NCI-H2196 (cell line): ENCODE data around the gene PRPF8.

Source experiments
- DNase-seq: peaks from one replicate; lab custom pipeline; 2025; ENCODE audit not compliant: unreplicated experiment; lab: John Stamatoyannopoulos, UW

The PRPF8 gene

DNA sequence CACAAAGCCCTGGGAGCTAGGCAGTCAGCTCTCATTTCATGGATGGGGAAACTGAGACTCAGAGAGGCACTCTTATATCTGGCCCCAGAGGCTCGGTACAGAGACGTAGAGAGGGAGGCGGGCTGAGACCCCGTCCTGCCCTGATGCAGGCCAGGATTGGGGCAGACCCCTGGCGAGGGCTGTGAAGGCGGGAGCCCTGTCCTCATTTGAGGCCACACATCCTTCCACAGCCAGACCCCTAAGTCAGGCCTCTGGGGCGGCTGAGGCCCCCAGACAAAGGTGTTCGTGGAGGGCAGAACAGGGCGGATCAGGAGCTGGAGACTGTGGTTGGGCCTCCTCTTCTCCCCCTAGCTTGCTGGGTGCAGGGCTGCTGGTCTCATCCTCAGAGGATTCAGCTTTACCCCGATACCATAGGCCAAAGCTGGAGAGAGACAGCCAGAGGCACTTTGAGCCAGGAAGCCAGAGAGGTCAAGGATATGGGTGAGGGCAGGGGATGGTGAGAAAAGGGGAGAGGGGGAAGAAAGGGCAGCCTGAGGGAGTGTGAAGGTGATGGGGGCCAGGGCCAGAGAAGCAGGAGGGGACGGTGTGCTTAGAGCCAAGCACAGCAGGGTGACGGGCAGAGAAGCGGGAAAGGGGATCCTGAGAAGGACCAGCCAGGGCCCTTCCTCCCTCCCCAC is 38.3 kb downstream of the PRPF8 start:
- DNase-seq = no peak

- no peak for DNase-seq
Measured at GRCh38 chr17:1645207-1646171, 39.2 kb downstream of the PRPF8 start, which contains the start of gene SCARF1. Gene SCARF1, minus strand, starts transcription at chr17:1645732. Its CDS starts 35 bp downstream, at chr17:1645697.

- no peak for DNase-seq
Measured at GRCh38 chr17:1644493-1645206, 40.0 kb downstream of the PRPF8 start.

DNA sequence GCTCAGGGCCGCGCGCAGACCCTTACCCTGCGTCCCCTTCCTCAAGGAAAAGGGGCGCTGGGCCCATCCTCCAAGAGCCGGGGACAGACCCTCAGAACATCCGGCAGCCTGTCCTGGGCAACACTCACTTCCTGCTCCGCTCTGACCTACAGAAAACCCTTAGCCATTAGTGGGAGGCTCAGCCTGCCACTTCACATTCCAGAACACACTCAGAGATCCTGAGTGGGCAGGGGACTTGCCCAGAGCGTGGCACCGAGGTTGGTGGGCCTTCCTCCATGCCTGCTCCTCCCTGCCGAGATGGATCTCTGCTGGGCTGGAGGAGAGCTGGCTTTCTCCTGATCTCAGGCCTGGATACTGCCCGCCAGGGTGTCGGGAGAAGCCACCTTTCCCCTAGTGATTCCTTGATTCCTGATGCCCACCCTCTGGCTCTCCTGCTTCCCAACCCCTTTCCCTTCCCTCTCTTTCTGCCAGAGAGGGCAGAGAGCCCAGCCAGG is 40.6 kb downstream of the PRPF8 start:
- DNase-seq = no peak

GRCh38 chr17:1643293-1643998 is 41.2 kb downstream of the PRPF8 start:
- DNase-seq = peak; percentile 63

GRCh38 chr17:1641065-1641403 is 43.6 kb downstream of the PRPF8 start:
- DNase-seq = no peak

DNA sequence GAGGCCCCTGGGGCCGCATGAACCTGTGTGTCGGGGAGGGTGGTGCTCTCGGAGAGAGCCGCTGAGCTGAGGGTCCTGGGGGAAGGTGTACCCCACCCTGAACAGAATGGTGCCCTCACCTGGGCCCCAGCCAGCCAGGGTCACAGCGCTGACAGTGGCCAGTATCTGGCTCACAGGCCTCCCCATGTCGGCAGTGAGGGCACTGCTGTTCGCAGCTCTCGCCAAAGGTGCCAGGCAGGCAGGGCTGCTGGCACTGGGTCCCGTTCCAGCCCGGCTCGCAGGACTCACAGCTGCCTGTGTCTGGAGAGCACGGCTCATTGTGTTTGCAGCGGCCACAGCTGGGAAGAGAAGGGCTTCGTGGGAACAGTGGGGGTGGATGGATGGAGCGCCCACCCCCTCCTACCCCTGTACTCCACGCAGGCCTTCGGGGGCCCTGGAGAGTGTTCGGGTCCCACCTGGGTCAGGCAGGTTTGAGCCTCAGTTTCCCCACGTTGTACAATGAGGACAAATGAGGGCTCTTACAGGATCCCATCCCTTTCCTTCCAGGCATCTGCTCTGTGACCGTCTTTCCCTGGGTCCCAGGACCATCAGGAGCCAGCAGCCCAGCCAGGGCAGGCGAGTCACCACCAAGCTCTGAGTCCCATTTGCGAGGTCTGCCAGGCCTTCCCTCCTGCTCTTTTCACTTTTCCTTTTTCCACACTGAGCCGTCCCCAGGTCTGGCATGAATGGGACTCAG is 44.2 kb downstream of the PRPF8 start:
- peak; percentile 34 for DNase-seq

GRCh38 chr17:1639549-1640180 is 45.0 kb downstream of the PRPF8 start:
- peak; percentile 70 for DNase-seq

DNA sequence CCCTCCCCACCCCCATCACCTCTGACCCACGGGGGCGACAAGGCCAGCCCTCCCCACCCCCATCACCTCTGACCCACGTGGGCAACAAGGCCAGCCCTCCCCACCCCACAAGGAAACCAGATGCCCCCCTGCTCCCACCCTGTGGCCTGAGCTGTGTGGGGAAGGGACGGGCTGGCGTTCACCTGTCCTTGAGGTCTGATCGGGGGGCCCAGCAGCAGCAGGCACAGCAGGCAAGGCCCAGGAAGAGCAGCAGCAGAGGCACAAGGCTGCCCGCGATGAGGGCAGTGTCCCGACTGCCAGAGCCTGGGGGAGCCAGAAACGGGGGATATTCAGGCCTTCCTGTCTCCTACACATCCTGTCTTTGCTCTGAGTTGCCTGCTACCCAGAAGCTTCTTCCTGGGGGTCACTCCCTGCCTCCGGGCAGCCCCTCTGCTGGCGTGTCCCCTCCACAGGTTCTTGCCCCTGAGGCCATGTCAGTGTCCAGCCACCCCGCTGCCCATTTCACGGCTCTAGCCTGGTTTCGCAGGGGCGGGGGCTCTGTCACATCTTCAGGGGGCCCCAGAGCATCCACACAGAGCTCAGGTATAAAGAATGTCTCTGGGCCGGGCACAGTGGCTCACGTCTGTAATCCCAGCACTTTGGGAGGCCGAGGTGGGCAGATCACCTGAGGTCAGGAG is 45.9 kb downstream of the PRPF8 start:
- DNase-seq = no peak

- DNase-seq = peak; percentile 23
Measured at GRCh38 chr17:1638171-1638590, 46.5 kb downstream of the PRPF8 start.

- DNase-seq = no peak
Measured at GRCh38 chr17:1636732-1637285, 47.9 kb downstream of the PRPF8 start.

- DNase-seq = no peak
Measured at GRCh38 chr17:1635675-1636465, 48.8 kb downstream of the PRPF8 start.

GRCh38 chr17:1634841-1635650 is 49.6 kb downstream of the PRPF8 start:
- no peak for DNase-seq

- DNase-seq = no peak
Measured at GRCh38 chr17:1630662-1631061, 54.0 kb downstream of the PRPF8 start.

- peak; percentile 3 for DNase-seq
Measured at GRCh38 chr17:1629504-1630310, 55.0 kb downstream of the PRPF8 start.

DNA sequence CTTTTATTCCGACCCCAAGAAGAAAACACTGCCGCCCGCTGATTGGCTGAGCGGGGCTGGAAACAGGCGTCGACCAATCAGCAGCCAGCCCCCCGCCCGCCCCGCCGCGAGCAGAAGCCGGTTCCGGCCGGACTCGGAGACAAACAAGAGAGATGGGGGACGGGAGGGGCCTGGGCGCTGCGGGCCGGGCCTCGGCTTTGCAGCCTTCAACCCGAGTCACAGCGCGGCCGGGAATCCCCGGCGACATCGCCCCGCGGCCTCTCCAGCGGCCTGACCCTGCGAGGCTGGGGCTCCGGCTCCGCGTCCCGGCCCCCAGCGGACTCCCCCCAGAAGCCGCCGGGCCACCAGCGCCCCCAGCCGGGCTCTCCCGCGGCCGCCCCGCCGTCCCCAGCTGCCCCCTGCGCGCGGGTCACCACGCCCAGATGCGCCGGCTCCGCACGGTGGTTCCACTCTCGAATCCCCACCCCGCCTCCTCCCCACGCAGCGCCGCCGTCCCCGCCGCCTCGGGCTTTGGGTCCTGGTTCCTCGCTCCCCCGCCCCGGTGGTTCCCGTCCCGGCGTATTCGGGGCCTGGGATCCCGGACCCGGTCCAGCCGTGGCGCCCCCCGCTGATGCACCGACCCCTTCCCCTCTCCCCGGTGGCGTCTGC is 55.7 kb downstream of the PRPF8 start:
- DNase-seq = peak; percentile 85
